Articular chondrocyte of knee joint (primary cell): Measurements from ENCODE around the gene GSE1. TPM values are rescaled to one million over a fixed set of nuclear protein-coding genes. Genes with fewer than 3 reads are reported as not detected.

Experiments used
- small RNA-seq: library from RNA; depleted of rRNA; stranded (forward); fragments of <200 nt; gene quantifications from one replicate; pipeline ENCODE3, GENCODE V24; 2012
- total RNA-seq: library from RNA; depleted of rRNA; stranded (reverse); fragments of >200 nt; gene quantifications from 2 replicates; pipeline ENCODE4 v1.2.3, GENCODE V29; 2012

GSE1 gene
- total RNA-seq: 45.9 and 52.0 TPM in 2 replicates

GRCh38 chr16:85612801-85613603 lies at the start of gene GSE1:
Gene GSE1 (plus strand): TSS chr16:85613322. CDS start chr16:85613392, 70 bp downstream.

GRCh38 chr16:85688586-85689284 lies 75.6 kb downstream of the GSE1 start, which contains the start of gene GINS2:
Gene GINS2 (minus strand): TSS chr16:85688954. CDS start chr16:85688898, 56 bp downstream.

Small RNA genes within 50 kb of the gene (small RNA-seq; reads per million reads assigned to genes)
- gene RN7SL381P: not detected

Other genes with a start within 250 kb of the GSE1 start
- gene GINS2, start 75.6 kb downstream of the GSE1 start, total RNA-seq: 2.9 and 5.0 TPM in 2 replicates
- 1.3 and 2.7 TPM in 2 replicates for gene C16orf74, start 137.8 kb downstream of the GSE1 start, total RNA-seq
- gene EMC8, start 186.2 kb downstream of the GSE1 start, total RNA-seq: 18.7 and 20.5 TPM in 2 replicates
- gene COX4I1, start 186.4 kb downstream of the GSE1 start, total RNA-seq: 349 and 370 TPM in 2 replicates